A549 (cell line): Measurements from ENCODE around the gene XPNPEP1.

ENCODE experiments used
- BHLHE40 ChIP-seq: IDR thresholded peaks from 2 replicates; pipeline ENCODE4 v1.6.1; 2012; ENCODE audit warnings: low read depth, low read length, inconsistent platforms
- CTCF ChIP-seq: fragments of >200 bp; sonication (Bioruptor Twin); formaldehyde crosslinking; IDR thresholded peaks from 3 replicates; pipeline ENCODE4 v1.5.1; 2016
- EP300 ChIP-seq, 2 experiments: fragments of >200 bp; sonication (Bioruptor Twin); formaldehyde crosslinking; IDR thresholded peaks; 2 replicates in 1 of 2; 3 replicates in 1 of 2; pipeline ENCODE4 v1.6.1; 2016 to 2017
- ESRRA ChIP-seq: fragments of 150-350 bp; IDR thresholded peaks from 2 replicates; pipeline ENCODE4 v1.6.1; 2014; ENCODE audit warnings: mild to moderate bottlenecking, low read length, borderline replicate concordance
- MYC ChIP-seq: IDR thresholded peaks from 2 replicates; pipeline ENCODE4 v1.6.1; 2012; ENCODE audit warnings: mild to moderate bottlenecking, inconsistent platforms, low read length, improper control_type of control experiment, borderline replicate concordance
- NFE2L2 ChIP-seq: fragments of 150-350 bp; conservative IDR thresholded peaks from 2 replicates; pipeline ENCODE4 v1.6.1; 2014; ENCODE audit warnings: low read length
- POLR2A ChIP-seq: IDR thresholded peaks from 2 replicates; pipeline ENCODE4 v1.6.1; 2012; ENCODE audit warnings: mild to moderate bottlenecking, low read length
- SREBF2 ChIP-seq: fragments of 450-650 bp; IDR thresholded peaks from 2 replicates; pipeline ENCODE4 v1.6.1; 2014; ENCODE audit warnings: mild to moderate bottlenecking, moderate library complexity
- ZC3H11A ChIP-seq: fragments of 450-650 bp; IDR thresholded peaks from 2 replicates; pipeline ENCODE4 v1.6.1; 2014; ENCODE audit warnings: antibody characterized with exemption, mild to moderate bottlenecking
- TF ChIP-seq, protein P1 (sequence below): fragments of 200-600 bp; sonication (generic); IDR thresholded peaks from 2 replicates; pipeline ENCODE4 v1.6.1; 2016; ENCODE audit warnings: antibody characterized with exemption, mild to moderate bottlenecking, moderate library complexity

DNA sequence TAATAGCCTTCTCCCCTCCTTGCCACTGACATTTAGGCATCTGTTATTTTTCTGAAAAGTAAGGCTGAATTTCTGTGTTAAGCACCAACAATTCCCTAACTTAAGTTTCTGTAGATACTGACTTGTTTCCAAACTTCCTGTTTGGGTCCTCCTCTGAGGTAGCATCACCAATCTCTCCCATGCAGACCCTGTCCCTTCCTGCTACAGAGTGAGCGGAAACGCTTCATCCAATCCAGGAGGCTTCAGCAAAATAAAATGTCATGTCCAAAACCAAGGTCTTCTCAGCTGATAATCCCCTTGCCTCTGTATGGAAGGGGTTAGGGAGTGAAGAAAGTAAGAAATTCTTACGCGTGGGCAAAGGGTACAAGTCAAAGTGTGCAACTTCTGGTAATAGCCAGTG is 29.9 kb downstream of the XPNPEP1 start:
- no peak for TF ChIP-seq SREBF2
- TF ChIP-seq, protein P1, sequence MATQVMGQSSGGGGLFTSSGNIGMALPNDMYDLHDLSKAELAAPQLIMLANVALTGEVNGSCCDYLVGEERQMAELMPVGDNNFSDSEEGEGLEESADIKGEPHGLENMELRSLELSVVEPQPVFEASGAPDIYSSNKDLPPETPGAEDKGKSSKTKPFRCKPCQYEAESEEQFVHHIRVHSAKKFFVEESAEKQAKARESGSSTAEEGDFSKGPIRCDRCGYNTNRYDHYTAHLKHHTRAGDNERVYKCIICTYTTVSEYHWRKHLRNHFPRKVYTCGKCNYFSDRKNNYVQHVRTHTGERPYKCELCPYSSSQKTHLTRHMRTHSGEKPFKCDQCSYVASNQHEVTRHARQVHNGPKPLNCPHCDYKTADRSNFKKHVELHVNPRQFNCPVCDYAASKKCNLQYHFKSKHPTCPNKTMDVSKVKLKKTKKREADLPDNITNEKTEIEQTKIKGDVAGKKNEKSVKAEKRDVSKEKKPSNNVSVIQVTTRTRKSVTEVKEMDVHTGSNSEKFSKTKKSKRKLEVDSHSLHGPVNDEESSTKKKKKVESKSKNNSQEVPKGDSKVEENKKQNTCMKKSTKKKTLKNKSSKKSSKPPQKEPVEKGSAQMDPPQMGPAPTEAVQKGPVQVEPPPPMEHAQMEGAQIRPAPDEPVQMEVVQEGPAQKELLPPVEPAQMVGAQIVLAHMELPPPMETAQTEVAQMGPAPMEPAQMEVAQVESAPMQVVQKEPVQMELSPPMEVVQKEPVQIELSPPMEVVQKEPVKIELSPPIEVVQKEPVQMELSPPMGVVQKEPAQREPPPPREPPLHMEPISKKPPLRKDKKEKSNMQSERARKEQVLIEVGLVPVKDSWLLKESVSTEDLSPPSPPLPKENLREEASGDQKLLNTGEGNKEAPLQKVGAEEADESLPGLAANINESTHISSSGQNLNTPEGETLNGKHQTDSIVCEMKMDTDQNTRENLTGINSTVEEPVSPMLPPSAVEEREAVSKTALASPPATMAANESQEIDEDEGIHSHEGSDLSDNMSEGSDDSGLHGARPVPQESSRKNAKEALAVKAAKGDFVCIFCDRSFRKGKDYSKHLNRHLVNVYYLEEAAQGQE: no peak
- TF ChIP-seq CTCF: no peak
- TF ChIP-seq BHLHE40: no peak
- no peak for TF ChIP-seq EP300 (IDR thresholded peaks at IDR 0.05)
- no peak for TF ChIP-seq NFE2L2
- no peak for TF ChIP-seq ESRRA
- TF ChIP-seq ZC3H11A: no peak
- no peak for TF ChIP-seq MYC
- TF ChIP-seq POLR2A: no peak
